ENCODE results near the gene TMEM14A.

- TF ChIP-seq CTCF (IDR thresholded peaks at IDR 0.05) (no peak), POLR2AphosphoS5 (IDR thresholded peaks at IDR 0.05; ENCODE audit: low read depth, low read length) (no peak), REST (IDR thresholded peaks at IDR 0.05; ENCODE audit: insufficient read depth in 1 of 2, low read depth in 2 of 2, low read length in 1 of 2) (no peak), SIN3A (IDR thresholded peaks at IDR 0.05; ENCODE audit: borderline replicate concordance, insufficient read depth, low read depth, low read length) (no peak), TCF7L2 (IDR thresholded peaks at IDR 0.05; ENCODE audit: low read depth, low read length) (no peak)
Observed at GRCh38 chr6:52657870-52658269, 13.0 kb upstream of the TMEM14A start.
